SIG-M5 treated with dmso at 0.1 percent for 504 hours (cell line): ENCODE measurements around the gene YY2.
"Not testable (repeated sequence)": the region's sequence is repeated elsewhere in the genome, so short reads cannot be mapped to it uniquely, and the experiment has no call there.

Experiments used
- DNase-seq: peaks from one replicate; lab custom pipeline; 2025; ENCODE audit not compliant: unreplicated experiment; lab: John Stamatoyannopoulos, UW

YY2 gene

GRCh38 chrX:21855937-21856415, at the start of gene YY2:
YY2 (plus strand) TSS chrX:21855987; CDS start chrX:21856485, 498 bp downstream.
- no peak for DNase-seq

GRCh38 chrX:21806691-21807090, 49.1 kb upstream of the YY2 start:
- no peak for DNase-seq

- DNase-seq: no peak
Observed at GRCh38 chrX:21811832-21812231, 44.0 kb upstream of the YY2 start.

GRCh38 chrX:21812628-21813027, 43.2 kb upstream of the YY2 start:
- DNase-seq: no peak

- DNase-seq: no peak
Observed at GRCh38 chrX:21813612-21814368, 42.0 kb upstream of the YY2 start.

GRCh38 chrX:21816136-21816535, 39.7 kb upstream of the YY2 start:
- no peak for DNase-seq

- DNase-seq: not testable (repeated sequence)
Observed at GRCh38 chrX:21820170-21820569, 35.6 kb upstream of the YY2 start.

- DNase-seq: no peak
Observed at GRCh38 chrX:21821875-21822274, 33.9 kb upstream of the YY2 start.

GRCh38 chrX:21831496-21831895, 24.3 kb upstream of the YY2 start:
- no peak for DNase-seq

- DNase-seq: no peak
Observed at GRCh38 chrX:21837056-21837455, 18.7 kb upstream of the YY2 start.

- peak; percentile 8 for DNase-seq
Observed at GRCh38 chrX:21838937-21839333, 16.9 kb upstream of the YY2 start.

- peak; percentile 78 for DNase-seq
Observed at GRCh38 chrX:21839334-21840192, 16.2 kb upstream of the YY2 start, which contains the start of gene MBTPS2. MBTPS2 (plus strand) TSS chrX:21839617; CDS start chrX:21839735, 118 bp downstream.

- DNase-seq: no peak
Observed at GRCh38 chrX:21840193-21840545, 15.6 kb upstream of the YY2 start.

GRCh38 chrX:21843179-21843578, 12.6 kb upstream of the YY2 start:
- DNase-seq: no peak

GRCh38 chrX:21845096-21845495, 10.7 kb upstream of the YY2 start:
- no peak for DNase-seq

- DNase-seq: no peak
Observed at GRCh38 chrX:21847342-21847741, 8.4 kb upstream of the YY2 start.

- DNase-seq: no peak
Observed at GRCh38 chrX:21853578-21853977, 2.2 kb upstream of the YY2 start.

- DNase-seq: no peak
Observed at GRCh38 chrX:21856504-21856903, 717 bp downstream of the YY2 start.

- DNase-seq: no peak
Observed at GRCh38 chrX:21863241-21863640, 7.5 kb downstream of the YY2 start.

- no peak for DNase-seq
Observed at GRCh38 chrX:21865436-21865835, 9.6 kb downstream of the YY2 start.

- no peak for DNase-seq
Observed at GRCh38 chrX:21870494-21870893, 14.7 kb downstream of the YY2 start.
